ENCODE measurements around the gene NARS2. TPM values are rescaled to one million over a fixed set of nuclear protein-coding genes. Genes with fewer than 3 reads are reported as not detected.

Gene NARS2
- total RNA-seq, 1 donor from 2014 or later, result 27.5 TPM

- DNase-seq (ENCODE audit: extremely low spot score, unreplicated experiment), result no peak
- H3K4me3 Mint-ChIP-seq, result peak overlapping the region; percentile 41
- peaks cover 4% of the 10 kb centered on the region for H3K36me3 Mint-ChIP-seq
- no peaks in the 10 kb centered on the region for H3K27me3 Mint-ChIP-seq
- H3K27ac Mint-ChIP-seq, result peak overlapping the region; percentile 55
- H3K9me3 Mint-ChIP-seq, result no peaks in the 10 kb centered on the region
- TF ChIP-seq CTCF (conservative IDR thresholded peaks at IDR 0.05), result no peak
- H3K4me1 Mint-ChIP-seq (ENCODE audit: unreplicated experiment), result peaks cover 47% of the 10 kb centered on the region
Measured at GRCh38 chr11:78420796-78421209, 153.9 kb downstream of the NARS2 start.

- peaks cover 44% of the 10 kb centered on the region for H3K4me1 Mint-ChIP-seq (ENCODE audit: unreplicated experiment)
- peak overlapping the region; percentile 55 for H3K27ac Mint-ChIP-seq
- no peaks in the 10 kb centered on the region for H3K27me3 Mint-ChIP-seq
- peak; percentile 77 for TF ChIP-seq CTCF (conservative IDR thresholded peaks at IDR 0.05)
- H3K9me3 Mint-ChIP-seq, result no peaks in the 10 kb centered on the region
- H3K4me3 Mint-ChIP-seq, result peak overlapping the region; percentile 51
- DNase-seq (ENCODE audit: extremely low spot score, unreplicated experiment), result no peak
- H3K36me3 Mint-ChIP-seq, result peaks cover 4% of the 10 kb centered on the region
Measured at GRCh38 chr11:78420255-78420764, 154.4 kb downstream of the NARS2 start.

- H3K27me3 Mint-ChIP-seq, result no peaks in the 10 kb centered on the region
- TF ChIP-seq CTCF (conservative IDR thresholded peaks at IDR 0.05), result no peak
- peak overlapping the region; percentile 91 for H3K4me3 Mint-ChIP-seq
- no peak for DNase-seq (ENCODE audit: extremely low spot score, unreplicated experiment)
- no peaks in the 10 kb centered on the region for H3K36me3 Mint-ChIP-seq
- H3K4me1 Mint-ChIP-seq (ENCODE audit: unreplicated experiment), result peaks cover 37% of the 10 kb centered on the region
- no peaks in the 10 kb centered on the region for H3K9me3 Mint-ChIP-seq
- H3K27ac Mint-ChIP-seq, result peak overlapping the region; percentile 91
Measured at GRCh38 chr11:78419327-78419726, 155.3 kb downstream of the NARS2 start.

- Mint-ChIP-seq H3K4me1 (ENCODE audit: unreplicated experiment) (peaks cover 37% of the 10 kb centered on the region), H3K4me3 (peak overlapping the region; percentile 91), H3K27ac (peak overlapping the region; percentile 91), H3K27me3 (no peaks in the 10 kb centered on the region), H3K9me3 (no peaks in the 10 kb centered on the region), H3K36me3 (no peaks in the 10 kb centered on the region)
- DNase-seq (ENCODE audit: extremely low spot score, unreplicated experiment), result no peak
- TF ChIP-seq CTCF (conservative IDR thresholded peaks at IDR 0.05), result no peak
Measured at GRCh38 chr11:78418584-78419211, 156.0 kb downstream of the NARS2 start.

GRCh38 chr11:78417888-78418583, 156.6 kb downstream of the NARS2 start:
- DNase-seq (ENCODE audit: extremely low spot score, unreplicated experiment), result peak; percentile 89
- Mint-ChIP-seq H3K4me3 (peak overlapping the region; percentile 91), H3K27me3 (no peaks in the 10 kb centered on the region), H3K27ac (peak overlapping the region; percentile 91), H3K36me3 (no peaks in the 10 kb centered on the region), H3K9me3 (no peaks in the 10 kb centered on the region), H3K4me1 (ENCODE audit: unreplicated experiment) (peaks cover 37% of the 10 kb centered on the region)
- TF ChIP-seq CTCF (conservative IDR thresholded peaks at IDR 0.05), result peak; percentile 50

Data from type B pancreatic cell (in vitro differentiated cells).